Prostate gland (tissue), 2 donors: ENCODE results near the gene DMGDH.

Experiments
- CTCF ChIP-seq, 4 experiments: fragments of 200-600 bp in 2 of 4; fragments of 450-650 bp in 2 of 4; sonication (generic) in 2 of 4; IDR thresholded peaks; 1 replicate in 3 of 4; 2 replicates in 1 of 4; pipeline ENCODE4 v1.5.1; 2016 to 2019; ENCODE audit warnings: antibody characterized with exemption in 4 of 4, mild to moderate bottlenecking in 2 of 4, moderate library complexity in 2 of 4
- POLR2A ChIP-seq: fragments of 450-650 bp; IDR thresholded peaks from one replicate; pipeline ENCODE4 v1.6.1; 2016; ENCODE audit warnings: antibody characterized with exemption, mild to moderate bottlenecking
- POLR2AphosphoS5 ChIP-seq: sonication (generic); formaldehyde crosslinking; IDR thresholded peaks from one replicate; pipeline ENCODE4 v1.6.1; 2017; ENCODE audit warnings: antibody characterized with exemption

- TF ChIP-seq CTCF (IDR thresholded peaks at IDR 0.05) (no peak), POLR2A (no peak), POLR2AphosphoS5 (no peak)
Measured at GRCh38 chr5:79008362-79008761, 61.1 kb downstream of the DMGDH start.
